GM19467 (cell line): ENCODE results near the gene HOXA9.

Experiments
- ATAC-seq: cut with Tn5 transposase; IDR thresholded peaks from one replicate; pipeline ENCODE4 v1.9.1; 2021; ENCODE audit warnings: mild to moderate bottlenecking, moderate library complexity; ENCODE audit not compliant: unreplicated experiment

HOXA9 gene

DNA sequence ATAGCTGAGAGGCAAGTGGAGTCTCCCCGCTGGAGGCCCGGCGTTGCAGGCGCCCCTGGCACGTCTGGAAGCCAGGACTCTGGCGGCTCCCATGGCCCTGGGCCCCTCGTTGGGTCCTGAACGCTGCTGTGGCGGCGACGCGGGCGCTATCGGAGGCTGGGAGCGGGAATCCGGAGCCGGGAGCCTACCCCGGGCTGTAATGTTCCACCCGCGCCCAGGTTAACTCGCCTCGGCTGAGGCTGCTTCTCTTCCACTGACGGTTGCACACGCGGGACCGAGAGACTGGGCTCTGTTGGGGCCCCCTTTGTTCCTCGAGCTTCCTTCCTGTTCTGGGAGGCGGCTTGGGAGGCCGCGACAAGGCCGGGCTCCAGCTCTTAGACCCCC lies 20.6 kb downstream of the HOXA9 start:
- ATAC-seq = no peak

DNA sequence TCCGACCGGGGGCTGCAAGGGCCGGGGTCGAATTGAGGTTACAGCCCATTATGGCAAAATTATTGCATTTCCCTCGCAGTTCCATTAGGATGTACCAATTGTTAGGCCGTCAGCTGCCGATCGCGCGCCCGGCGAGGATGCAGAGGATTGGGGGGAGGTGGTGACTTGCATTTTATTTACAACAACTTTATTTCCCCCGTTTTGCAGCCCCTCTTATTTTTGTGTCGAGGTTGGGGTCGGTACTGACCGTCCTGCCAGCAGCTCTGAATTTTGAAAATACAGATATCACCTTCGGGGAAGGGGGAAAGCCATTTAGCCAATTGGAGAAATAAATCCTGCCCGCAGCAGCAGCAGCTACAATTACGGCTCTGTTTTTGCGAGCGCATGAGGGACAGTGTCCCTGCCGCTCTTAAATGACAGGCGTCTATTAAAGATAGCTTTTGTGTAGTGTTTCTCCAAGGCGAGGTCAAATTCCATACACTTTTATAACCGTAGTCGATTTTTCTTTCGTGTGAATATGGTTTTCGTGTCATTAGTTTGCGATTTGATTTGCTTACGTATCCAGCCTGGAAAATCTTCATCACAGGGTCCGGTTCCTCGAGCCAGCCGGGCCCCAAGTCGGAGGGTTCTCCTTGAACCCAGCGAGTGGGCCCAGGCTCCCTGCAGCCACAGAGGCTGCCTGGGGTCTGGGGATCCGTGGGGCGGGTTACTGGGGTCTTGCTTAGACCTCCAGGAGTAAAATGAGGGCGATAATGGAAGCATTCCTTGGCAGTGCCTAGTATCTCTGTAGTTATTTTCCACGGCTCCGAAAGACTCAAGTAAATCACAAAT lies 21.2 kb downstream of the HOXA9 start:
- ATAC-seq = no peak

DNA sequence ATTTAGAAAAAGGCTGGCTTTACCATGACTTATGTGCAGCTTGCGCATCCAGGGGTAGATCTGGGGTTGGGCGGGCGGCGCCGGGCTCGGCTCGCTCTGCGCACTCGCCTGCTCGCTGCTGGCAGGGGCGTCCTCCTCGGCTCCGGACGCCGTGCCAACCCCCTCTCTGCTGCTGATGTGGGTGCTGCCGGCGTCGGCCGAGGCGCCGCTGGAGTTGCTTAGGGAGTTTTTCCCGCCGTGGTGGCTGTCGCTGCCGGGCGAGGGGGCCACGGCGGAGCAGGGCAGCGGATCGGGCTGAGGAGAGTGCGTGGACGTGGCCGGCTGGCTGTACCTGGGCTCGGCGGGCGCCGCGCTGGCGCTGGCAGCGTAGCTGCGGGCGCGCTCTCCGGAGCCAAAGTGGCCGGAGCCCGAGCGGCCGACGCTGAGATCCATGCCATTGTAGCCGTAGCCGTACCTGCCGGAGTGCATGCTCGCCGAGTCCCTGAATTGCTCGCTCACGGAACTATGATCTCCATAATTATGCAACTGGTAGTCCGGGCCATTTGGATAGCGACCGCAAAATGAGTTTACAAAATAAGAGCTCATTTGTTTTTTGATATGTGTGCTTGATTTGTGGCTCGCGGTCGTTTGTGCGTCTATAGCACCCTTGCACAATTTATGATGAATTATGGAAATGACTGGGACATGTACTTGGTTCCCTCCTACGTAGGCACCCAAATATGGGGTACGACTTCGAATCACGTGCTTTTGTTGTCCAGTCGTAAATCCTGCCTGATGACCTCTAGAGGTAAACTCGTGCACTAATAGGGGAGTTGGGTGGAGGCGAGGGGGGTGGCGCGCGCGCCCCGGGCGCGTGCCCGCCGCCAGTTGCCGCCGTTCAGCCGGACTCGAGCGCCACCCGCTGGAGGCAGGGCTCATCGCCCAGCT lies 22.1 kb downstream of the HOXA9 start, which contains the start of gene HOXA5:
TSS of gene HOXA5 (minus strand) at position 659 of the 927 bp plus-strand sequence. CDS start at position 585, 74 bp downstream.
- ATAC-seq = no peak

DNA sequence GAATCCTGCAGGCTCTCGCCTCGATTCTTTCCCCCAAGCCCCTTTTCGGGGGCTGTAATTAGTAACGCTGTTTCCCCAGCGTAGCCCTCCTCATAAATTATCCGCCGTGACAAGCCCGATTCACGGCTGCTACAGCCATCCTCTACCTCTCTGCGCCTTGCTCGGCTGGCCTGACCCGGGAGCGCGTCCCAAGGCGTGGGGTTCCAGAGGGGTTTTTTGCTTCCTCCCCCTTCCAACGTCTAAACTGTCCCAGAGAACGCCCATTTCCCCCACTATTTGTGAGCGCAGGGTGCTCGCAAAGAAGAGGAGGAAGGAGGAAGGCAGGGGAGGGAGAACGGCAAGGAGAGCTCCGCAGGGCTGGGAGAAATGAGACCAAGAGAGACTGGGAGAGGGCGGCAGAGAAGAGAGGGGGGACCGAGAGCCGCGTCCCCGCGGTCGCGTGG lies 22.7 kb downstream of the HOXA9 start:
- ATAC-seq = no peak

DNA sequence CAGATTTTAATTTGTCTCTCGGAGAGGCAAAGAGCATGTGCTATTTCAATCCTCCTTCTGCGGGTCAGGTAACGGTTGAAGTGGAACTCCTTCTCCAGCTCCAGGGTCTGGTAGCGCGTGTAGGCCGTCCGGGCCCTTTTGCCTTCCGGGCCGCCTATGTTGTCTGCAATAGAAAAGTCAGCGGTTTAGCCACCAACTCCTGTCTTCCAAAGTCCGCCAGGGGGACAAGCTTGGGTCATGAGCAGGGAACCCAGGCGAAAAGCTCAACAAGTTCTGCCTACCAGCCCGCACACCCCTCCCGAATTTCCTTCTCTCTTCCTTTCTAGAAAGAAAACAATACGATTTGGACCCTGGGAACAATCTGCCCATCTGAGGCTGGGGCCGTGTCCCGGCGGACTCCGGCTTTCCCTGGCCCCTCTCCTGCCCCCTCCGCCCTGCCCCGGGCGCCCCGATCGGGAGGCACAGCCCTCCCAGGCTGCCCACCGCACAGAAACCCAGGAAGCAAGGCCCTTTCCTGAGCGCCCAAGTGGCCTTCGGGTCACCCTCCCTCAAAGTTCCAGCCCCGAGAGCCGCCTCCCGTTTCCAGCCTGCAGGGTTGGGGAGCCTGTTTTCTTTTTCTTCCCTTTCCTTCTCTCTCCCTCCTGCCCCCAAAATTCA lies 23.3 kb downstream of the HOXA9 start:
- no peak for ATAC-seq

DNA sequence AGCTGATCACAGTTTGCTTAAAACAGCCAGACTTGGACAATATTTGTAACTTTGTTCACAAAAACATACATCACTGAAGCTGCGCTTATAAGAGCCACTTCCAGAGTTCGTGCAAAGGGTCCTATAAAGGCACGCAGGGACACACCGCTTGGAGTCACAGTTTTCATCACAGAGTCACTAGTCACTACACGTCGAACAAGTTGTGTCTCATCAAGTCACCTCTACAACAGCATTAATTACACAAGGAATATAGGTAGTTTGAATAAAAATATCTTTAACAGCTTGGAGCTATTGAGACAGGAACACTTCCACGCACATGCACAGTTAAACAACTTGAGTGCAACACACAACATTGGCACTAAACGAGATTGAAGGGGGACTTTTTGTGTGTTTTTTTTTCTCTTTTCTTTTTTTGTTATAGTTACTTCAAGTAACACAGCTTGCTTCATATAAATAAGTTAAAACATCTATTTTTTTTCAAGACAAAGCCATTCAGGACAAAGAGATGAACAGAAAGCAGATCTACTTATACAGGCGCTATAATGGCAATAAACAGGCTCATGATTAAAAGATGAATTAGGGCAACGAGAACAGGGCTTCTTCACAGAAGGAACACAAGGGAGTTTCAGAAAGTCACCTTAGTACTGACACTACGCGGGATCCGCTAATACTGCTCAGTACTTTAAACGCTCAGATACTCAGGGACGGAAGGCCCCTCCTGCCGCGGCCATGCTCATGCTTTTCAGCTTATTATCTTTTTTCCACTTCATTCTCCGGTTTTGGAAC lies 24.0 kb downstream of the HOXA9 start:
- ATAC-seq = no peak

DNA sequence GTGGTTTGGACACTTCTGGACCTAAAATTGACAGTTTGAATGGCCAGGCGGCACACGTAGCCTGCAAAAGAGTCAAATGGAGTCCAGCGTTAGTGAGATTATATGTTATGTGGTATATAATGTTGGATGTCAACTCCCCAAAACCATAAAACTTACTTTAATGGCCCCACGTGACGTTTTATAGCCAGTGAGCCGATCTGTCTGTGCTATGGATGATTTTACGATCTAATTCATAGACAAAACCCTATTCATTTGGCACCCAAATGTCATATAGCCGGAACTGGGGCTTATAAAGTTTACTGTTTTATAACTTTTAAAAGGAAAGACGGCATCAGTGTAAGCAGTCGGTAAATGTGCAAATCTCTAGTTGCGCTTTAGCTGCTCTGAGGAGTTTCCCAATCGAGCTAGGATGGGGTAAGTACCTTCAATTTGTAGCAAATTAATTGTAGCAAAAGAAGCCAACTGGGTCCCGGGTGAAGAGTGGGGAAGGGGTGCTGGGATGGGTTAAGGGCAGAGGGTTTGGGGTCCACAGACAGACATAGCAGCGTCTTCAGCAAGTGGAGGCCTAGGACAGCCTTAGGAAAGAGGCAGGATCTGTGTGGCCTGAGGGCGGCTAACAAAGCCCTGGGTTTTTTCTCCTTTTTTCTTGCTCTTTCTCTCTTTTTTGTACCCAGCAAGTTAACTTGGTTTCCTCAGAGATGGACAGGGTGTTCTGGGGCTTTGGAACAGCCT lies 25.0 kb downstream of the HOXA9 start:
- ATAC-seq = no peak

DNA sequence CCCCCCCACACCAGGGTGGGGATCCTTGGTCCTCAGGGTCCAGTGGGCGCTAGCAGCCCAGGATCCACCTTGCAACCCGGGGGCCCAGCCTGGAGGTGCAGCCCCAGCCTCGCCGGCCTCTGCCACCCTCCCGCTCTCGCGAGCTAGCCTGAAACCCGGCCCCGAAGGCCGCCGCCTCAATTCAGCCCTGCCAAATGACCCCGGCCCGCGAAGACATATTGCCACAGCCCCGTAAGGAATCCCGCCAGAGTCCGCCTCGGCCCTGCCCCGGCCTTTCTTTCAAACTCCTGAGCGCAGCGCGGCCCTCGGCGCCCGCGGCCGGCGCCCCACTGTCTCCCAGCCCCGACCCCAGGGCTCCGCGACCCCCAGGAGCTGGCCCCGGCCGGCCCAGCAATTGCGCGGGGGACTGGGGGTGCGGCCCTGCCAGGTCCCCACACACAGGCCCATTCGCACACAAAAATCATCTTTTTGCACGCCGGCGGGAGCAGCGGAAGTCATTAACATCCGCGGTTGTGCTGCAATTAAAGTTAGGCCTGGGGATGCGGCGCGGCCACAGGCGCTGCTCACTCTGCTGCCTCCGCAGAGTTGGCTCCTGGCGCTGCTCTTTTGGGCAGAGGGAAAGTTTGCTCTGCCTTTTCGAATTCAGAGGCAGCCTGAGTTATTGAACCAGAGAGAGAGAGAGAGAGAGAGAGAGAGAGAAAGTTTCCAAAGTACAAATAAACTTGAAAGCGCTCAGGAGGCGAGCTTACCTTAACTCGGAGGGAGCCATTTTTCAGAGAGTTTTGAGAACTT lies 25.8 kb downstream of the HOXA9 start:
- ATAC-seq = no peak

DNA sequence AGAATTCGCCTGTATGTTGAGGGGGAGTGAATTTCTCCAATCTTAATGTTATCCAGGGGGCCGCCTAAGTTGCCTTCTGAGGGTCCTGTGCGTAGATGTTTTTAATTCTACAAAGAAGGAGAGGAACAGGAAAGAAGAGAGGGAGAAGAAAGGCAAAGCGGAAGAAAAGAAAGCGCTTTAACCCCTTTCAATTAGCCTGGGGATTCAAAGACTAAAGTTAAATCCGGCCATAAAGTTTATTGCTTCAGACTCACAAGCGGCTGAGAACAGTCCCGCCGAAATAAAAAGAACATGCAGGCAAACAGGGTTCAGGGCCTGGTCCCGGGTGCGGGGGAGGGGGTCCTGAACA lies 26.4 kb downstream of the HOXA9 start:
- no peak for ATAC-seq

DNA sequence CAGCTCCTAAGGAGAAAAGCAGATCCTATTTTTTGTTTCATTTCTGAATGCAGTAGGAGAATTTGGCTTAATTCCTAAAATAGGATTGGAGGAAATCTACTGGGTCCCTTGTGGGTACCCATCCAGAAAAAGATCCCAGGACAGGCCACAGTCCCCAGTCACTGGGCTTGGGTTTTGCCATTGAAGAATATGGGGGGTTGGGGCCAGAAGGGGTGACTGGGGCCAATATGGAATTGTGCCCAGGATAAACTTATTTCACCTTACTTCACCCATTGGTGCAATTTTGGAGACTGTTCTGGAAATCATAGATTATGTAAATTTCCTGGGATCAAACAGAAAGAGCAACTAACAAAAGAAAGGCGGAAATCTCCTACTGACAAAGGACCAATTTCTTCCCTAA lies 26.9 kb downstream of the HOXA9 start:
- no peak for ATAC-seq

DNA sequence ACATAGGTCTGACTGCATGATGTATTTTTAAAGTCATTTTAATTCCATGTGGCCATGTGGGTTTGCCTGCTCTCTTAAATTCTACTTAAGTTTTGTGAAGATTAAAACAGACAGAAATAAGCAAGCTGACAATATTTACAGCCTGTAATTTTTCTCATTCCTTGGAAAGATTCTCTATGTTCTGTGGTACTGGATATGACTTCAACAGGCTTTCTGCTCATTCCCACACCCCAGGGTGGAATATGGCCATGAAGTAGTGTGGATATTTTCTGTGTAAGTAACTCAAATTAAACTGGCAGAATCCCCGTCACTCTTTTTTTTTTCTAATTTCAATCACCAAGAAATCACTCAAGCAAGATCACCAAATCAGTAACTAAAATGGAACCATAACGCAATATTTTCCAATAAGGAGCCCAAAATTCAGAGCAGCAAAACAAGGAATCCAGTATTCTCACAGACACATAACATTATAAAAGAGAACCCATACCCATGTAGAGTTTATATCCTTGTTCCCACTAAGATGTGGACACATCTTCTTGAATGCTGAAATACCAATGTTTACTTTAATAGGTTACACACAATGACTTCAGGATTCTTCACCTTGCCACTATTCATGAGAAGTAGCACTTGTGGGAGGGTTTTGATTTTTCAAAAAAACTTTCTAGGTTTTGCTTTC lies 27.6 kb downstream of the HOXA9 start:
- no peak for ATAC-seq

DNA sequence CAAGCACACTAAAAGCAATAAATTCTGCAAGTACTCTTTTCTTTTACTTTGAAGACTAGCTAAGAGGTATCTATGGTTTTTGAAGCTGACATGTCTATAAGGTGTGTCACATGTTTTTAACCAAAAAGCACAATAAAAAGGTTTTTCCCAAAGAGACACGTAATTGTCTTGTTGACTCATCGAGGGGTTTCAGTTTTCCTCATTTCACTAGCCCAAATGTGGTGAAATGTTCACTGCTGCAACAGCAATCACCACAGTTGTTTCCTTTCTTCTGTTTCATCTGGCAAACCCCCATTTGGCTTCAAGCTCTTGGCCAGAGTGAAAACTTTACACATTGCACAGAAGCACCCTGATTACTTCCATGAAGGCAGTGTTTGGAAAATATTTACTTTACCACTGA lies 30.9 kb downstream of the HOXA9 start:
- ATAC-seq = no peak

DNA sequence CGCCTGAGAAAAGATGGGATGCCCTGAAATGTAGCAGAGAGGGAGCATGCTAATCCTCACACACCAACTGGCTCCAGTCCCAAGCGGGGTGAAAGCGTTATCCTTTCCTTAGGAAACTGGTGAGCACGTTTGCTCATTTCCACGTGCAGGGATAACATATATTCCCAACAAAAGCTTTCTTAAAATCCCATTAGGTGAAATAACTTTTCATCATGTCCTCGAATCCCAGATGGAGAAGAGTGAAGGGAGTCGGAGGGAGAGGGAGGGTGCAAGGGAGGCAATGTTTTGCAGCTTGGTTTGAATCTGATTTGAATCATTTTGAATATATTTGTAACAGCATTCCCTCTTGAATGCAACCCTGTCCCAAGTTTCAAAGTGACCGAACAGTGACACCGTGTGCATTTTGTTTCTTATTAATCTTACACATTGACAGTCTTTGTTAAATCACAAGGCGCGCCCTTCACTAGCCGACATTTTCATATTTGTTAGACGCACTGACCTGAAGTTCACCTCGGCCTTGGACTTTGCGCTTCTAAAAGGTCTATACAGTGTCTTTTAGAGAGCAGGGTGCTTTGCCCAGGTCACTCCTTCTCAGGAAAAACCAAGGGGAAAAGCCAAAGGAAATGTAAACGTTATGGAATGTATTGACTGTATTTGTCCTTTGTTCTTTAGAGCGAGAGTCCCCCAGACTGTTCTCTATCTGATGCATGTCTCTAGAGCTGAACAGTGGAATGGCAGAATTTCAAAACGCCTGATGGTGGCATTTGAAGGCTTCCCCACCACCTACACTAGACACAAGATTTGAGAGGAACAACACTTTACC lies 31.7 kb downstream of the HOXA9 start:
- ATAC-seq = no peak

DNA sequence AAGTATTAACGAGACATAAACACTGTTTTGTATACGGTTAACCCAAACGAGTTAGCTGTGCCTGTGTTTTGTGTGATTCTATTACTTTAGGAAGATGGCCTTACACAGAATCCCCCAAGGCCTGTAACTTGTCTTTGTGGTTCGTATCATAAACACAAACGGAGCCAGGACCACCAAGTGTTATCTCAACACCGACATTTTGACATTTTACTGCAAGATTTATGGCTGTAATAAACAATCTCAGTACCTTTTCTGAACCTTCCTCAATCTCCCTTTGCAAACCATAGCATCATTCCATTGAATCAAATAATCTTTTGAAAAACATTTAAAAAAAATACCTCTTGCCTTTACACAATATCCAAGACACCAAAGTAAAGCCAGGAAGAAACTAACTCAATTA lies 32.4 kb downstream of the HOXA9 start:
- no peak for ATAC-seq

DNA sequence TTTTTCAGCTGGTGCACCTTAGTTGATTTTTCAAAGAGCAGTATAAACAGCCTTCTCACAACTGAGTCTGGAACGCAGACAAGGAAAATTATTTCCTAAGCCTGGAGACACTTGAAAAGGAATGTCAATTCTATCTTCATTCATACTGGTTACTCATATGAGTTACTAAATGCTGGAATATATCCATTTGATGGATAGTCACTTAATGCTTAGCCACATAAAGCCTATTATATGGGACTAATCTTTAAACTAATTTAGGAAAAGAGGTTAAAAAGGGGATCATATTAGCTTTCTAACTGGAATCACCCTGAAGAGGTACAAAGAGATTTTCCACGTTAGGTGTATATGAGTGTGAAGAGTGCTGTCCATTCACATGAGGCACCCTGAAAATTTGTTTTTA lies 33.1 kb downstream of the HOXA9 start:
- ATAC-seq = no peak

DNA sequence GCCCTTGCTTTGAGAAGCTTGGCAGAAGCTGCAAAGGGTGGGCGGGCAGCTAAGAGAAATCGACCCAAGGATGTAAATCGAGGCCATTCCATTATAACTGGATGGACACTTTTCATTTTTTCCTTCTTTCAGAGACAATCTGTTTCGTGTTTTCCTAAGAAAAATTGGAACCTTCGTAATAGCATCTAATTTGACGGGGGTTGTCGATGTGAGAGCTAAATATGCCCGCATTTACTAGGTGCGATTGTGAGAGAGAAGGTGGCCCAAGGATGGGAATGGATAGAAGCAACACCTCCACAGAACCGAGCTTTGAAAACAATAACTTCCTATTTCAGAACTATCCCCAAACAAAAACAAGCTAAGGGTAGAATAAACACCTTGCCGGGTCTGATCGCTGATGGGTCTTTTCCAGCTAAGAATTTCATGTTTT lies 33.9 kb downstream of the HOXA9 start:
- ATAC-seq = no peak

DNA sequence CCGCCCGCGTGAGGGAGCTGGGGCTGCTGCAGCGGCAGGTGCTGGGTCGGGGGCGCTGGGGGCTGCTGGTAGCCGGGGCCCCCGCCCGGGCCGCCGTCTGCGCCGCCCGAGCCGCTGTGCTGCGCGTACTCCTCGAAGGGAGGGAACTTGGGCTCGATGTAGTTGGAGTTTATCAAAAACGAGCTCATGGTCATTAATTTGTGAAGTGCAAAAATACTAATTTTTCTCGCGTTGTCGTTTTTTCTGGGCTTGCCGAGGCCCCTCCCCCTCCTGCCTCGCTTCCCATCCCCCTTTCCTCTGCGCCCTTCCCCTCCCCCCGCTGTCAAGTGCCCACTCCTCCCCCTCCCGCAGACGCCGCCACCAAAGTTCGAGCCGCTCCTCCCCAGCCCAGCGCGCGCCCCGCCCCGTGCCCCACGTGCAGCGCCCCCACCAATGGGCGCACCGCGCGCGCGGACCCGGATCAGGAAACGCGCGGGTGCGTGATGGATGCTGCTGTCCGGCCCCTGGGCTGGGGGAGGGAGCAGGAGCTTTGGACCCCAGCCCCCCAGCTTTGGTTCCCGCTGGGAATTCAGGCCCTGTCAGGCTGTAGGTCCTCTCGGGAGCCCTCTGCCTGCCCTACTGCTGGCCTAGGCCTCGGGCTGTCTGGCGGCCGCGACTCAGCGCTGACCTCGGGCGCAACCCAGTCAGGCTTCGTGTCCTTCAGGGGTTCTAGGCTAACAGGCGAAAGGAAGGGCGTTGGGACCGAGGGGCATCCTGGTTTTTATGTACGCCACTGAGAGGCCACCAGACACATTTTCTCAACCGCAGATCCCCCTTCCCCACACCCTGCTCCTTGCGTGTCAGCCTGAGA lies 34.6 kb downstream of the HOXA9 start, which contains the start of gene HOXA4:
TSS of gene HOXA4 (minus strand) at position 218 of the 850 bp plus-strand sequence. CDS start at position 194, 24 bp downstream.
- peak; percentile 77 for ATAC-seq
